BLaER1 (cell line): ENCODE data around the gene DSG3.
"Not testable (repeated sequence)": the region's sequence is repeated elsewhere in the genome, so short reads cannot be mapped to it uniquely, and the experiment has no call there.

Experiments used
- H3K27ac ChIP-seq: shearing (Covaris generic); formaldehyde crosslinking; 2 replicates; pipeline ENCODE4 v1.8.1; 2022
- H3K27me3 ChIP-seq: shearing (Covaris generic); formaldehyde crosslinking; 2 replicates; pipeline ENCODE4 v1.8.1; 2022
- H3K36me3 ChIP-seq: shearing (Covaris generic); formaldehyde crosslinking; 2 replicates; pipeline ENCODE4 v1.8.1; 2022
- H3K4me1 ChIP-seq: shearing (Covaris generic); formaldehyde crosslinking; 2 replicates; pipeline ENCODE4 v1.8.1; 2022
- H3K4me2 ChIP-seq: shearing (Covaris generic); formaldehyde crosslinking; 2 replicates; pipeline ENCODE4 v1.8.1; 2022
- H3K4me3 ChIP-seq: shearing (Covaris generic); formaldehyde crosslinking; 2 replicates; pipeline ENCODE4 v1.8.1; 2022
- H3K9ac ChIP-seq: shearing (Covaris generic); formaldehyde crosslinking; 2 replicates; pipeline ENCODE4 v1.8.1; 2022
- H3K9me3 ChIP-seq: shearing (Covaris generic); formaldehyde crosslinking; 2 replicates; pipeline ENCODE4 v1.8.1; 2022
- H4K20me1 ChIP-seq: shearing (Covaris generic); formaldehyde crosslinking; 2 replicates; pipeline ENCODE4 v1.8.1; 2022
- Cebpa-rat ChIP-seq: shearing (Covaris generic); IDR thresholded peaks from 2 replicates; pipeline ENCODE4 v1.8.1; 2022

Gene DSG3

GRCh38 chr18:31487246-31488015, 39.9 kb downstream of the DSG3 start:
- Histone ChIP-seq H3K4me2 (no peak overlapping the region), H3K27me3 (no peaks in the 10 kb centered on the region), H3K27ac (no peak overlapping the region), H4K20me1 (no peaks in the 10 kb centered on the region), H3K4me1 (no peaks in the 10 kb centered on the region), H3K9ac (no peak overlapping the region), H3K4me3 (no peak overlapping the region), H3K36me3 (no peaks in the 10 kb centered on the region), H3K9me3 (no peaks in the 10 kb centered on the region)
- TF ChIP-seq Cebpa-rat, result no peak

GRCh38 chr18:31489311-31489710, 41.8 kb downstream of the DSG3 start:
- Histone ChIP-seq H3K27me3 (no peaks in the 10 kb centered on the region), H3K4me2 (no peak overlapping the region), H3K4me3 (no peak overlapping the region), H3K9ac (no peak overlapping the region), H3K36me3 (no peaks in the 10 kb centered on the region), H3K4me1 (no peaks in the 10 kb centered on the region), H4K20me1 (no peaks in the 10 kb centered on the region), H3K9me3 (no peaks in the 10 kb centered on the region), H3K27ac (no peak overlapping the region)
- no peak for TF ChIP-seq Cebpa-rat

GRCh38 chr18:31490387-31490786, 42.8 kb downstream of the DSG3 start:
- H3K4me1 ChIP-seq, result no peaks in the 10 kb centered on the region
- H3K36me3 ChIP-seq, result no peaks in the 10 kb centered on the region
- no peaks in the 10 kb centered on the region for H4K20me1 ChIP-seq
- no peak overlapping the region for H3K4me3 ChIP-seq
- TF ChIP-seq Cebpa-rat, result no peak
- no peak overlapping the region for H3K27ac ChIP-seq
- no peaks in the 10 kb centered on the region for H3K9me3 ChIP-seq
- H3K9ac ChIP-seq, result no peak overlapping the region
- no peak overlapping the region for H3K4me2 ChIP-seq
- no peaks in the 10 kb centered on the region for H3K27me3 ChIP-seq

GRCh38 chr18:31490833-31491232, 43.3 kb downstream of the DSG3 start:
- Histone ChIP-seq H3K4me3 (no peak overlapping the region), H3K4me1 (no peaks in the 10 kb centered on the region), H3K4me2 (no peak overlapping the region), H3K27ac (no peak overlapping the region), H4K20me1 (no peaks in the 10 kb centered on the region), H3K27me3 (no peaks in the 10 kb centered on the region), H3K36me3 (no peaks in the 10 kb centered on the region), H3K9me3 (no peaks in the 10 kb centered on the region), H3K9ac (no peak overlapping the region)
- no peak for TF ChIP-seq Cebpa-rat

GRCh38 chr18:31491586-31491985, 44.0 kb downstream of the DSG3 start:
- TF ChIP-seq Cebpa-rat, result no peak
- H3K36me3 ChIP-seq, result no peaks in the 10 kb centered on the region
- H3K4me2 ChIP-seq, result no peak overlapping the region

GRCh38 chr18:31492671-31493070, 45.1 kb downstream of the DSG3 start:
- H4K20me1 ChIP-seq, result no peaks in the 10 kb centered on the region
- no peaks in the 10 kb centered on the region for H3K4me1 ChIP-seq
- TF ChIP-seq Cebpa-rat, result no peak
- no peaks in the 10 kb centered on the region for H3K36me3 ChIP-seq
- H3K27me3 ChIP-seq, result peaks cover 8% of the 10 kb centered on the region
- no peak overlapping the region for H3K4me2 ChIP-seq
- H3K4me3 ChIP-seq, result no peak overlapping the region
- peaks cover 4% of the 10 kb centered on the region; the same call in 1 of the 2 replicates for H3K9me3 ChIP-seq
- no peak overlapping the region for H3K27ac ChIP-seq
- H3K9ac ChIP-seq, result no peak overlapping the region

More at GRCh38 chr18:31491586-31491985, 44.0 kb downstream of the DSG3 start:
- no peak overlapping the region for H3K9ac ChIP-seq
- H3K4me1 ChIP-seq, result no peaks in the 10 kb centered on the region
- H3K27me3 ChIP-seq, result no peaks in the 10 kb centered on the region
- no peaks in the 10 kb centered on the region for H3K9me3 ChIP-seq
- no peak overlapping the region for H3K27ac ChIP-seq
- H3K4me3 ChIP-seq, result no peak overlapping the region
- no peaks in the 10 kb centered on the region for H4K20me1 ChIP-seq

GRCh38 chr18:31493171-31493570, 45.6 kb downstream of the DSG3 start:
- TF ChIP-seq Cebpa-rat, result no peak
- H3K9me3 ChIP-seq, result peaks cover 8% of the 10 kb centered on the region; the same call in 1 of the 2 replicates
- H3K4me2 ChIP-seq, result no peak overlapping the region
- H3K4me3 ChIP-seq, result no peak overlapping the region
- H3K27ac ChIP-seq, result no peak overlapping the region
- H3K27me3 ChIP-seq, result peaks cover 12% of the 10 kb centered on the region
- H3K9ac ChIP-seq, result no peak overlapping the region
- H4K20me1 ChIP-seq, result no peaks in the 10 kb centered on the region
- H3K36me3 ChIP-seq, result no peaks in the 10 kb centered on the region
- no peaks in the 10 kb centered on the region for H3K4me1 ChIP-seq

- Histone ChIP-seq H3K4me2 (no peak overlapping the region), H4K20me1 (no peaks in the 10 kb centered on the region), H3K4me3 (no peak overlapping the region), H3K36me3 (no peaks in the 10 kb centered on the region), H3K4me1 (0 out of 2 replicates have a peak, but pooled peaks cover under 1% of the 10 kb centered on the region), H3K9me3 (peaks cover 12% of the 10 kb centered on the region; the same call in 1 of the 2 replicates), H3K9ac (no peak overlapping the region), H3K27ac (no peak overlapping the region), H3K27me3 (peaks cover 16% of the 10 kb centered on the region)
- no peak for TF ChIP-seq Cebpa-rat
Observed at GRCh38 chr18:31493941-31494340, 46.4 kb downstream of the DSG3 start.

GRCh38 chr18:31494705-31495244, 47.2 kb downstream of the DSG3 start:
- H3K4me1 ChIP-seq, H3K9ac ChIP-seq: not testable (repeated sequence)
- H3K27me3 ChIP-seq, result peaks cover 16% of the 10 kb centered on the region

GRCh38 chr18:31497404-31497835, 49.9 kb downstream of the DSG3 start:
- Histone ChIP-seq H3K36me3 (no peaks in the 10 kb centered on the region), H3K9ac (peak overlapping the region; percentile 74; the same call in 1 of the 2 replicates), H3K9me3 (peaks cover 12% of the 10 kb centered on the region; the same call in 1 of the 2 replicates), H3K27ac (no peak overlapping the region), H3K27me3 (peaks cover 16% of the 10 kb centered on the region), H3K4me1 (peaks cover 12% of the 10 kb centered on the region; the same call in 1 of the 2 replicates), H3K4me2 (peak overlapping the region; percentile 75), H3K4me3 (peak overlapping the region; percentile 73), H4K20me1 (no peaks in the 10 kb centered on the region)
- no peak for TF ChIP-seq Cebpa-rat

More at GRCh38 chr18:31494705-31495244, 47.2 kb downstream of the DSG3 start:
- not testable (repeated sequence) for H3K4me2 ChIP-seq, H3K27ac ChIP-seq, H3K36me3 ChIP-seq, H3K4me3 ChIP-seq, H4K20me1 ChIP-seq
- peaks cover 12% of the 10 kb centered on the region; the same call in 1 of the 2 replicates for H3K9me3 ChIP-seq
